Testis (tissue), 2 donors: ENCODE results near the gene CES2.

Experiments used
- POLR2A ChIP-seq: fragments of 450-650 bp; IDR thresholded peaks from one replicate; pipeline ENCODE4 v1.6.1; 2017; ENCODE audit warnings: antibody characterized with exemption, mild to moderate bottlenecking, moderate library complexity
- TF ChIP-seq, protein P1 (sequence below), 3 experiments: fragments of 450-650 bp in 2 of 3; fragments of 200-600 bp in 1 of 3; sonication (generic) in 1 of 3; IDR thresholded peaks; one replicate each; pipeline ENCODE4 v1.5.1; 2016 to 2019; ENCODE audit warnings: antibody characterized with exemption in 3 of 3, mild to moderate bottlenecking in 2 of 3, moderate library complexity in 1 of 3

DNA sequence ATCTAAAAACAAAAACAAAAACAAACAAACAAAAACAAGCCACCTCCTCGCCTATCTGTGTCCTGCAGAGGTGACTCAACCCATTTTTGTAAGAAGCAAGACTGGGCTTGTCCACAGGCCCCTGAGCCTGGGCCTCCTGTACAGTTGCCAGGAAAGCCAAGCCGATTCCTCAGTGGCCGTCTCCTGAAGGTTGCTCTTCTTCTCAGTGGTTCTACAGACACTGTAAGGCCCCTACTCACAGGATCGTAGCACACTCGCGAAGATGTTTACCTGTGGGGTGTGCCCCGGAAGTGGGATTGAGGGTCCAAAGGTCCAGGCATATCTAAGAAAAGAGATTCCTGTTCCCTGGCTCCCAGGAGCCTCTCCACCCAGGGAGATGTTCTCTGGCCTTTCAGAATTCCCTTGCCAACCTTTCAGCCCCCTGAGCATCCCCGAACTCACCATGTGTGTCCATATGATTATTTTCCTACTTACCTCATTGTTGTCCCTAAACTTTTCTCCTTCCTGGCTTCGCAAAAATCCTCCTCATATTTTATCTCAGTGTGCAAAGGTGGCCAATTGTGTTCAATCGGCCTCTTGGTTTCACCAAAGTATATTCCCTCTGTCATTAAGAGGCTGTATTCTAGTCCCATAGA, 18.3 kb downstream of the CES2 start:
- TF ChIP-seq POLR2A: no peak
- TF ChIP-seq, protein P1, sequence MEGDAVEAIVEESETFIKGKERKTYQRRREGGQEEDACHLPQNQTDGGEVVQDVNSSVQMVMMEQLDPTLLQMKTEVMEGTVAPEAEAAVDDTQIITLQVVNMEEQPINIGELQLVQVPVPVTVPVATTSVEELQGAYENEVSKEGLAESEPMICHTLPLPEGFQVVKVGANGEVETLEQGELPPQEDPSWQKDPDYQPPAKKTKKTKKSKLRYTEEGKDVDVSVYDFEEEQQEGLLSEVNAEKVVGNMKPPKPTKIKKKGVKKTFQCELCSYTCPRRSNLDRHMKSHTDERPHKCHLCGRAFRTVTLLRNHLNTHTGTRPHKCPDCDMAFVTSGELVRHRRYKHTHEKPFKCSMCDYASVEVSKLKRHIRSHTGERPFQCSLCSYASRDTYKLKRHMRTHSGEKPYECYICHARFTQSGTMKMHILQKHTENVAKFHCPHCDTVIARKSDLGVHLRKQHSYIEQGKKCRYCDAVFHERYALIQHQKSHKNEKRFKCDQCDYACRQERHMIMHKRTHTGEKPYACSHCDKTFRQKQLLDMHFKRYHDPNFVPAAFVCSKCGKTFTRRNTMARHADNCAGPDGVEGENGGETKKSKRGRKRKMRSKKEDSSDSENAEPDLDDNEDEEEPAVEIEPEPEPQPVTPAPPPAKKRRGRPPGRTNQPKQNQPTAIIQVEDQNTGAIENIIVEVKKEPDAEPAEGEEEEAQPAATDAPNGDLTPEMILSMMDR (IDR thresholded peaks at IDR 0.05): no peak
